B cell (primary cell): ENCODE data around the gene CD151. TPM values are rescaled to one million over a fixed set of nuclear protein-coding genes. Genes with fewer than 3 reads are reported as not detected.

Experiments
- ATAC-seq: fragments of 200-7000 bp; cut with Tn5 transposase; one replicate; pipeline ENCODE4 v1.10.0; 2021; ENCODE audit warnings: low read depth, mild to moderate bottlenecking, moderate number of reproducible peaks, moderate library complexity
- CTCF ChIA-PET: fragments of 350-600 bp; sonication (Branson Sonifier 250); formaldehyde crosslinking; loops from one replicate; lab custom pipeline; 2021; ENCODE audit warnings: antibody characterized with exemption, inconsistent platforms; lab: Charles Lee
- POLR2A ChIA-PET: fragments of 350-600 bp; sonication (Branson Sonifier 250); formaldehyde crosslinking; loops from one replicate; lab custom pipeline; 2021; ENCODE audit warnings: antibody characterized with exemption; lab: Charles Lee
- DNase-seq: peaks from one replicate; pipeline ENCODE4 v3.0.0; 2013
- H2AFZ ChIP-seq: 2 replicates; pipeline ENCODE4 v1.6.1; 2012; ENCODE audit warnings: mild to moderate bottlenecking, low read depth, low read length; ENCODE audit not compliant: insufficient read depth, poor library complexity, severe bottlenecking
- H3K27ac ChIP-seq, 2 donors: 1 replicate in 1 of 2; 2 replicates in 1 of 2; pipeline ENCODE4 v1.5.1; 2012 to 2013; ENCODE audit warnings: low read length in 2 of 2, mild to moderate bottlenecking in 2 of 2, moderate library complexity in 1 of 2
- H3K27me3 ChIP-seq, 4 experiments: fragments of 200-600 bp in 1 of 4; sonication (generic) in 1 of 4; replicated peaks in 1 of 4; 1 replicate in 2 of 4; 2 replicates in 2 of 4; pipeline versions ENCODE4 v1.6.1 to v1.7.0; 2013 to 2016; ENCODE audit warnings: low read length in 3 of 4, mild to moderate bottlenecking in 2 of 4, mixed read lengths in 1 of 4, moderate library complexity in 1 of 4; ENCODE audit not compliant: insufficient read depth in 4 of 4, control insufficient read depth in 3 of 4; ENCODE audit errors: control extremely low read depth in 1 of 4
- H3K36me3 ChIP-seq, 2 experiments: replicated peaks in 1 of 2; 1 replicate in 1 of 2; 2 replicates in 1 of 2; pipeline versions ENCODE4 v1.6.1 to v1.7.1; 2013; ENCODE audit warnings: low read length in 1 of 2; ENCODE audit not compliant: insufficient read depth in 2 of 2, control insufficient read depth in 1 of 2; ENCODE audit errors: control extremely low read depth in 1 of 2, extremely low read depth in 1 of 2
- H3K4me1 ChIP-seq, 2 donors: fragments of 200-600 bp in 1 of 2; sonication (generic) in 1 of 2; 1 replicate in 1 of 2; 2 replicates in 1 of 2; pipeline versions ENCODE4 v1.5.1 to v1.6.1; 2013 to 2017; ENCODE audit warnings: low read length in 2 of 2; ENCODE audit not compliant: control insufficient read depth in 2 of 2, insufficient read depth in 2 of 2
- H3K4me2 ChIP-seq: replicated peaks from 2 replicates; pipeline ENCODE3; 2012; ENCODE audit warnings: mild to moderate bottlenecking, low read depth, low read length; ENCODE audit not compliant: poor library complexity, severe bottlenecking
- H3K4me3 ChIP-seq, 5 experiments: fragments of 200-600 bp in 1 of 5; sonication (generic) in 1 of 5; 1 replicate in 3 of 5; 2 replicates in 2 of 5; pipeline versions ENCODE4 v1.5.1 to v1.7.0; 2011 to 2016; ENCODE audit warnings: low read length in 4 of 5, mild to moderate bottlenecking in 4 of 5, low read depth in 2 of 5, control low read depth in 1 of 5, moderate library complexity in 1 of 5; ENCODE audit not compliant: insufficient read depth in 1 of 5; ENCODE audit errors: control extremely low read depth in 1 of 5, extremely low read depth in 1 of 5
- H3K79me2 ChIP-seq: fragments of 200-600 bp; sonication (generic); one replicate; pipeline ENCODE4 v1.6.0; 2016; ENCODE audit warnings: low read length; ENCODE audit not compliant: control insufficient read depth, insufficient read depth
- H3K9ac ChIP-seq: fragments of 200-600 bp; sonication (generic); 2 replicates; pipeline ENCODE4 v1.6.1; 2017; ENCODE audit warnings: mild to moderate bottlenecking, low read length, moderate library complexity
- H3K9me3 ChIP-seq, 3 donors: one replicate each; pipeline versions ENCODE4 v1.6.1 to v1.7.1; 2013; ENCODE audit warnings: low read length in 2 of 3; ENCODE audit not compliant: control insufficient read depth in 2 of 3, insufficient read depth in 1 of 3; ENCODE audit errors: control extremely low read depth in 1 of 3
- H4K20me1 ChIP-seq: 2 replicates; pipeline ENCODE4 v1.6.0; 2012; ENCODE audit warnings: mild to moderate bottlenecking, low read length; ENCODE audit not compliant: insufficient read depth, control insufficient read depth, poor library complexity, severe bottlenecking
- H3K27ac Mint-ChIP-seq: one replicate; pipeline ENCODE4 v1.8.0; 2021; ENCODE audit warnings: mixed read lengths
- H3K27me3 Mint-ChIP-seq: one replicate; pipeline ENCODE4 v1.8.0; 2021; ENCODE audit warnings: mixed read lengths
- H3K4me1 Mint-ChIP-seq: one replicate; pipeline ENCODE4 v1.8.0; 2021; ENCODE audit warnings: mixed read lengths
- H3K4me3 Mint-ChIP-seq: one replicate; pipeline ENCODE4 v1.8.0; 2021; ENCODE audit warnings: mixed read lengths
- H3K9me3 Mint-ChIP-seq: one replicate; pipeline ENCODE4 v1.8.0; 2022; ENCODE audit warnings: mixed read lengths; ENCODE audit not compliant: insufficient read depth
- EZH2 ChIP-seq: IDR thresholded peaks from 2 replicates; pipeline ENCODE4 v1.6.1; 2012; ENCODE audit warnings: borderline replicate concordance, low read depth, mild to moderate bottlenecking, moderate library complexity, low read length; ENCODE audit not compliant: insufficient read depth, poor library complexity, severe bottlenecking
- WGBS: methylation state at CpG from one replicate; pipeline ENCODE4 v1.1.5; 2013; ENCODE audit warnings: missing lambda C conversion rate; ENCODE audit not compliant: insufficient coverage; 5-methylcytosine and 5-hydroxymethylcytosine counted together
- intact Hi-C: fragments of 100-400 bp; cut with micrococcal nuclease; formaldehyde crosslinking; loops from one replicate; pipeline ENCODE4 v1.10.0; 2022
- polyA plus RNA-seq: library from polyadenylated mRNA; depleted of rRNA; stranded (reverse); fragments of >200 nt; gene quantifications from 2 replicates; pipeline ENCODE4 v1.2.3, GENCODE V29; 2012
- total RNA-seq, 2 donors: library from RNA; stranded (reverse); fragments of 120-200 nt in 1 of 2; gene quantifications; 1 replicate in 1 of 2; 2 replicates in 1 of 2; pipeline versions ENCODE4 v1.2.3 to v1.2.4, GENCODE V29; 2013 to 2022
- TF ChIP-seq, protein P1 (sequence below): fragments of 200-600 bp; IDR thresholded peaks from one replicate; pipeline ENCODE4 v1.8.0; 2022; ENCODE audit warnings: antibody characterized with exemption, mild to moderate bottlenecking

CD151 gene
- total and polyA plus RNA-seq, 2 donors (not counting 1 experiment from before 2014, with no cell fraction given) = 24.4 to 25.5 TPM

DNA sequence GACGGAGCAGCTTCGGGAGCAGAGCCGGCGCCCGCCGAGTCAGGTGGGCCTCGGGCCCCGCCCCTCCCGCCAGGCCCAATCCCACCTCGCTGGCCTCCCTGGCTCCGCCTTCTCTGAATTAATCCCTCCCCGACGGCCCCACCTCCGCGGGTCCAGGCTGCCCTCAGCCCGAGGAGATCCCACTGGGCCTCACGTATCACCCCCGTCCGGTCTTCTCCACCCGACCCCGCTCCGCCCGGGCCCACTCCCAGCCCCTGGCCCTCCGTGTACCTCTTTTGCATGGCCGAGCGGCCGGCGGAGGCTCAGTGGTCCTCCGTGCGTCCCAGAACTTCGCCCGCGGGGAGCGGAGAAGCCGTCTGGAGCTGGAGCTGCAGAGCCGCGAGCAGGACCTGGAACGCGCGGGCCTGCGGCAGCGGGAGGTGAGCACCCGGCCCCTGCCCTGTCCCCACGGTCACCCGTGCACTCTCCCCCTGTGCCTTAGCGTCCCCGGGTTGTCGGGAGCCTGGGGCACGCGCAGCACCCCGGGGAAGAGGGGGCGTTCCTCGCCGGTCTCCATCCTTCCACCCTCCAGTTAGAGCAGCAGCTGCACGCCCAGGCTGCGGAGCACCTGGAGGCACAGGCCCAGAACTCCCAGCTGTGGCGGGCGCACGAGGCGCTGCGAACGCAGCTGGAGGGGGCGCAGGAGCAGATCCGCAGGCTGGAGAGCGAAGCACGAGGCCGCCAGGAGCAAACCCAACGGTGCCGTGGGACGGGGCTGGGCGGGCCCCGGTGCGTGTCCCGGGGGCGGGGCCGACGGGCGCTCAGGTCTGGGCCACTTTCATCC lies 2.2 kb upstream of the CD151 start:
- Histone ChIP-seq H2AFZ (peak overlapping the region; percentile 78), H3K27ac (no peak overlapping the region), H3K27me3 (peaks cover 0 to 65% (median 20%) of the 10 kb centered on the region in 4 experiments), H3K36me3 (no peaks in the 10 kb centered on the region), H3K4me2 (peak overlapping the region; percentile 99), H3K9ac (peak overlapping the region; percentile 68), H3K79me2 (no peaks in the 10 kb centered on the region), H3K9me3 (peaks cover 0 to 15% (median 0%) of the 10 kb centered on the region in 3 donors), H3K4me1 (peaks cover 69 to 76% of the 10 kb centered on the region in 2 donors), H3K4me3 (peak overlapping the region in 4 of 5 experiments; percentile 36 to 55 (median 48)), H4K20me1 (peaks cover 54% of the 10 kb centered on the region)
- TF ChIP-seq EZH2 = no peak
- TF ChIP-seq, protein P1, sequence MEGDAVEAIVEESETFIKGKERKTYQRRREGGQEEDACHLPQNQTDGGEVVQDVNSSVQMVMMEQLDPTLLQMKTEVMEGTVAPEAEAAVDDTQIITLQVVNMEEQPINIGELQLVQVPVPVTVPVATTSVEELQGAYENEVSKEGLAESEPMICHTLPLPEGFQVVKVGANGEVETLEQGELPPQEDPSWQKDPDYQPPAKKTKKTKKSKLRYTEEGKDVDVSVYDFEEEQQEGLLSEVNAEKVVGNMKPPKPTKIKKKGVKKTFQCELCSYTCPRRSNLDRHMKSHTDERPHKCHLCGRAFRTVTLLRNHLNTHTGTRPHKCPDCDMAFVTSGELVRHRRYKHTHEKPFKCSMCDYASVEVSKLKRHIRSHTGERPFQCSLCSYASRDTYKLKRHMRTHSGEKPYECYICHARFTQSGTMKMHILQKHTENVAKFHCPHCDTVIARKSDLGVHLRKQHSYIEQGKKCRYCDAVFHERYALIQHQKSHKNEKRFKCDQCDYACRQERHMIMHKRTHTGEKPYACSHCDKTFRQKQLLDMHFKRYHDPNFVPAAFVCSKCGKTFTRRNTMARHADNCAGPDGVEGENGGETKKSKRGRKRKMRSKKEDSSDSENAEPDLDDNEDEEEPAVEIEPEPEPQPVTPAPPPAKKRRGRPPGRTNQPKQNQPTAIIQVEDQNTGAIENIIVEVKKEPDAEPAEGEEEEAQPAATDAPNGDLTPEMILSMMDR = no peak
- Mint-ChIP-seq H3K27ac (no peak overlapping the region), H3K27me3 (peaks cover 7% of the 10 kb centered on the region), H3K9me3 (no peaks in the 10 kb centered on the region), H3K4me1 (peaks cover 53% of the 10 kb centered on the region), H3K4me3 (peak overlapping the region; percentile 88)
- peak; percentile 65 for ATAC-seq
- ChIA-PET CTCF (interaction anchor here (0.7 to 1.4 kb wide), 3 partner anchors 18 to 21 kb away, joined by 3 read pairs; partner anchors contain the start of gene RPLP2), POLR2A (interaction anchor here (0.7 to 6.4 kb wide), 5 partner anchors 11 to 35 kb away, joined by 3 to 57 read pairs (median 11); partner anchors contain the start of genes PNPLA2, POLR2L and TSPAN4)
- DNase-seq = peak; percentile 79
- 1% methylated on average over 66 of the region's 78 CpGs for WGBS
- intact Hi-C loops = loop anchor here (1.0 kb wide), 1 partner anchor 10 kb away; no protein-coding TSS in a partner anchor
